HEK293T (cell line): ENCODE measurements around the gene CCNB1.

Experiments used
- ARNT ChIP-seq: fragments of 450-650 bp; IDR thresholded peaks from 2 replicates; pipeline ENCODE4 v1.6.1; 2017; ENCODE audit warnings: mild to moderate bottlenecking
- CTBP1 ChIP-seq: fragments of 450-650 bp; IDR thresholded peaks from 2 replicates; pipeline ENCODE4 v1.6.1; 2016; ENCODE audit warnings: borderline replicate concordance
- ELF4 ChIP-seq: fragments of 450-650 bp; IDR thresholded peaks from 2 replicates; pipeline ENCODE4 v1.6.1; 2017; ENCODE audit warnings: antibody characterized with exemption
- FOXA1 ChIP-seq: fragments of 450-650 bp; IDR thresholded peaks from 2 replicates; pipeline ENCODE4 v1.6.1; 2016; ENCODE audit warnings: mild to moderate bottlenecking
- FOXK2 ChIP-seq: fragments of 450-650 bp; IDR thresholded peaks from 2 replicates; pipeline ENCODE4 v1.6.1; 2016; ENCODE audit warnings: mild to moderate bottlenecking
- FOXM1 ChIP-seq: fragments of 450-650 bp; IDR thresholded peaks from 2 replicates; pipeline ENCODE4 v1.6.1; 2017; ENCODE audit warnings: mild to moderate bottlenecking, borderline replicate concordance
- L3MBTL2 ChIP-seq: fragments of 450-650 bp; conservative IDR thresholded peaks from 2 replicates; pipeline ENCODE4 v1.6.1; 2016; ENCODE audit warnings: mild to moderate bottlenecking
- NFRKB ChIP-seq: fragments of 450-650 bp; IDR thresholded peaks from 2 replicates; pipeline ENCODE4 v1.6.1; 2016; ENCODE audit warnings: mild to moderate bottlenecking, moderate library complexity
- PKNOX1 ChIP-seq: fragments of 450-650 bp; IDR thresholded peaks from 2 replicates; pipeline ENCODE4 v1.6.1; 2016
- SP1 ChIP-seq: fragments of 450-650 bp; IDR thresholded peaks from 2 replicates; pipeline ENCODE4 v1.6.1; 2017
- SUZ12 ChIP-seq: fragments of 450-650 bp; IDR thresholded peaks from 2 replicates; pipeline ENCODE4 v1.6.1; 2016; ENCODE audit warnings: mild to moderate bottlenecking
- TARDBP ChIP-seq: fragments of 450-650 bp; IDR thresholded peaks from 2 replicates; pipeline ENCODE4 v1.6.1; 2016
- ZNF384 ChIP-seq: fragments of 450-650 bp; IDR thresholded peaks from 2 replicates; pipeline ENCODE4 v1.6.1; 2016

- no peak for TF ChIP-seq SP1
- TF ChIP-seq L3MBTL2, result no peak
- TF ChIP-seq ELF4, result no peak
- no peak for TF ChIP-seq ZNF384
- TF ChIP-seq NFRKB, result no peak
- no peak for TF ChIP-seq FOXA1
- no peak for TF ChIP-seq ARNT
- TF ChIP-seq SUZ12, result no peak
- no peak for TF ChIP-seq TARDBP
- TF ChIP-seq FOXK2, result no peak
- no peak for TF ChIP-seq FOXM1
- TF ChIP-seq CTBP1, result no peak
- no peak for TF ChIP-seq PKNOX1
These were observed 14.2 kb upstream of the CCNB1 start for GRCh38 chr5:69152731-69153130.
